Neuron (in vitro differentiated cells): Measurements from ENCODE around the gene CCDC88B.

ENCODE experiments used
- H2AFZ ChIP-seq: one replicate; pipeline ENCODE4 v1.6.1; 2013; ENCODE audit warnings: low read depth, mild to moderate bottlenecking, inconsistent platforms, low read length, moderate library complexity
- H3K27me3 ChIP-seq: one replicate; pipeline ENCODE4 v1.6.1; 2013; ENCODE audit warnings: low read length; ENCODE audit not compliant: insufficient read depth
- H3K36me3 ChIP-seq: one replicate; pipeline ENCODE4 v1.6.1; 2013; ENCODE audit warnings: low read length; ENCODE audit not compliant: insufficient read depth
- H3K4me1 ChIP-seq: one replicate; pipeline ENCODE4 v1.6.1; 2013; ENCODE audit warnings: low read length; ENCODE audit not compliant: insufficient read depth
- H3K4me3 ChIP-seq: 2 replicates; pipeline ENCODE4 v1.5.1; 2013; ENCODE audit warnings: mild to moderate bottlenecking, low read length, moderate library complexity
- H3K9me3 ChIP-seq: one replicate; pipeline ENCODE4 v1.6.1; 2013; ENCODE audit warnings: low read length

Gene CCDC88B

DNA sequence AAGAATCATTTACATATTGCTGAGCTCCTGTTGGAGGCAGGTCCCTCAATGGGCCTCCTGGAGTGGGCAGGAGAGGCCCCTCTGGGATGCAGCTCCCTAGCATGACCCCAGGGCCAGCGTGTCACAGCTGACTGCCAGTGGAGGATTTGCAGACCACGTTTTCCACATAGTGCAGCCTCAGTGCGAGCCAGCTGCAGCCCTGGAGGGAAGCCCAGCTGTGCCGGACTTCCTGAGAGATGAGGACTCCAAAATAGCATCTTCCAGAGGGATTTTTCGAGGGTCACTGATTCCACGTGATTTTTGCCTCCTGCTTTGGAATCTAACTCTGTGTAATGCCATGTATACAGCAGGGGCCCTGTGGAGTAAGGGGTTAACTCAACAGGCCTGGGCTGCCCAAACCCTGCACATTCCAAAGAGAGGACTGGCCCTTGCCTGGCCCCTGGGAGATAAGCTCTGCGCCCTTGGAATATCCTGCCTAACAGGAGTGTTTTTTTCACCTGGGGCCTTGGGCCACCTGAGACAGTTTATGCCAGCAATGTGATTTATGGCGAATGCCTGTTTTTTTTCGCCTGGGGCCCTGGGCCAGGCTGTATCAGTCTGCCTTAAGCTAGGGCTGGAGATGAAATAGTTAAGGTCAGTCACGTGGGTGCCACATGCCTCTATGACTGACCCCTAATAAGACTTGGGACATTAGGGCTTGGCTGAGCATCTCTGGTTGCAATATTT is 66.4 kb downstream of the CCDC88B start:
- Histone ChIP-seq H2AFZ (no peak overlapping the region), H3K4me3 (no peak overlapping the region), H3K4me1 (peaks cover 12% of the 10 kb centered on the region), H3K27me3 (no peaks in the 10 kb centered on the region), H3K9me3 (no peaks in the 10 kb centered on the region), H3K36me3 (no peaks in the 10 kb centered on the region)
